ENCODE results near the gene ANGPTL7. TPM values are rescaled to one million over a fixed set of nuclear protein-coding genes. Genes with fewer than 3 reads are reported as not detected.
"Not testable (repeated sequence)": the region's sequence is repeated elsewhere in the genome, so short reads cannot be mapped to it uniquely, and the experiment has no call there.

Gene ANGPTL7
- total RNA-seq, 2 donors from 2014 or later, result 3.0 to 4.7 TPM

- intact Hi-C loops (cut with DNase I); DNase-seq (ENCODE audit: low spot score): not testable (repeated sequence)
Measured at GRCh38 chr1:11162752-11163151, 26.4 kb upstream of the ANGPTL7 start.

- DNase-seq (ENCODE audit: low spot score); intact Hi-C loops (cut with DNase I): not testable (repeated sequence)
Measured at GRCh38 chr1:11166744-11167143, 22.4 kb upstream of the ANGPTL7 start.

GRCh38 chr1:11168731-11169130 lies 20.4 kb upstream of the ANGPTL7 start:
- DNase-seq (ENCODE audit: low spot score), result no peak
- intact Hi-C loops (cut with DNase I), result no loop called here

GRCh38 chr1:11169202-11169601 lies 20.0 kb upstream of the ANGPTL7 start:
- intact Hi-C loops (cut with DNase I), result no loop called here
- DNase-seq (ENCODE audit: low spot score), result no peak

- intact Hi-C loops (cut with DNase I), result no loop called here
- no peak for DNase-seq (ENCODE audit: low spot score)
Measured at GRCh38 chr1:11170102-11170501, 19.1 kb upstream of the ANGPTL7 start.

GRCh38 chr1:11174261-11174942 lies 14.8 kb upstream of the ANGPTL7 start:
- intact Hi-C loops (cut with DNase I), result no loop called here
- DNase-seq (ENCODE audit: low spot score), result no peak

GRCh38 chr1:11175461-11175860 lies 13.7 kb upstream of the ANGPTL7 start:
- DNase-seq (ENCODE audit: low spot score), result no peak
- intact Hi-C loops (cut with DNase I), result no loop called here

GRCh38 chr1:11176081-11176706 lies 13.0 kb upstream of the ANGPTL7 start:
- intact Hi-C loops (cut with DNase I), result no loop called here
- no peak for DNase-seq (ENCODE audit: low spot score)

- DNase-seq (ENCODE audit: low spot score), result no peak
- intact Hi-C loops (cut with DNase I), result no loop called here
Measured at GRCh38 chr1:11178021-11179015, 10.8 kb upstream of the ANGPTL7 start.

- intact Hi-C loops (cut with DNase I), result no loop called here
- no peak for DNase-seq (ENCODE audit: low spot score)
Measured at GRCh38 chr1:11179125-11179524, 10.0 kb upstream of the ANGPTL7 start.

- DNase-seq (ENCODE audit: low spot score); intact Hi-C loops (cut with DNase I): not testable (repeated sequence)
Measured at GRCh38 chr1:11179749-11180148, 9.4 kb upstream of the ANGPTL7 start.

GRCh38 chr1:11180342-11180744 lies 8.8 kb upstream of the ANGPTL7 start:
- intact Hi-C loops (cut with DNase I), result no loop called here
- DNase-seq (ENCODE audit: low spot score), result no peak

- intact Hi-C loops (cut with DNase I), result no loop called here
- DNase-seq (ENCODE audit: low spot score), result no peak
Measured at GRCh38 chr1:11182884-11183283, 6.3 kb upstream of the ANGPTL7 start.

GRCh38 chr1:11184973-11185372 lies 4.2 kb upstream of the ANGPTL7 start:
- DNase-seq (ENCODE audit: low spot score), result no peak
- intact Hi-C loops (cut with DNase I), result no loop called here

- intact Hi-C loops (cut with DNase I), result no loop called here
- DNase-seq (ENCODE audit: low spot score), result no peak
Measured at GRCh38 chr1:11187000-11187399, 2.2 kb upstream of the ANGPTL7 start.

- no peak for DNase-seq (ENCODE audit: low spot score)
- intact Hi-C loops (cut with DNase I), result no loop called here
Measured at GRCh38 chr1:11187494-11187893, 1.7 kb upstream of the ANGPTL7 start.

- intact Hi-C loops (cut with DNase I), result no loop called here
- DNase-seq (ENCODE audit: low spot score), result no peak
Measured at GRCh38 chr1:11187931-11188330, 1.2 kb upstream of the ANGPTL7 start.

- no peak for DNase-seq (ENCODE audit: low spot score)
- intact Hi-C loops (cut with DNase I), result no loop called here
Measured at GRCh38 chr1:11188381-11188780, 774 bp upstream of the ANGPTL7 start.

GRCh38 chr1:11193376-11193775 lies 4.2 kb downstream of the ANGPTL7 start:
- DNase-seq (ENCODE audit: low spot score), result no peak
- intact Hi-C loops (cut with DNase I), result no loop called here

All from posterior vena cava (tissue), 2 donors.